OCI-M2 (cell line): Measurements from ENCODE around the gene ZDHHC16.

Experiments used
- DNase-seq: peaks from one replicate; lab custom pipeline; 2025; ENCODE audit not compliant: unreplicated experiment; lab: John Stamatoyannopoulos, UW

ZDHHC16 gene

GRCh38 chr10:97506199-97506991 is 60.4 kb downstream of the ZDHHC16 start:
- no peak for DNase-seq
